GM12874 (cell line): Measurements from ENCODE around the gene AMN.

ENCODE experiments used
- CTCF ChIP-seq: IDR thresholded peaks from 2 replicates; pipeline ENCODE4 v1.5.1; 2011; ENCODE audit warnings: low read depth, mild to moderate bottlenecking, control low read depth, low read length, moderate library complexity; ENCODE audit not compliant: insufficient read depth

Gene AMN

GRCh38 chr14:102971836-102972606, 49.6 kb downstream of the AMN start:
- TF ChIP-seq CTCF = no peak

DNA sequence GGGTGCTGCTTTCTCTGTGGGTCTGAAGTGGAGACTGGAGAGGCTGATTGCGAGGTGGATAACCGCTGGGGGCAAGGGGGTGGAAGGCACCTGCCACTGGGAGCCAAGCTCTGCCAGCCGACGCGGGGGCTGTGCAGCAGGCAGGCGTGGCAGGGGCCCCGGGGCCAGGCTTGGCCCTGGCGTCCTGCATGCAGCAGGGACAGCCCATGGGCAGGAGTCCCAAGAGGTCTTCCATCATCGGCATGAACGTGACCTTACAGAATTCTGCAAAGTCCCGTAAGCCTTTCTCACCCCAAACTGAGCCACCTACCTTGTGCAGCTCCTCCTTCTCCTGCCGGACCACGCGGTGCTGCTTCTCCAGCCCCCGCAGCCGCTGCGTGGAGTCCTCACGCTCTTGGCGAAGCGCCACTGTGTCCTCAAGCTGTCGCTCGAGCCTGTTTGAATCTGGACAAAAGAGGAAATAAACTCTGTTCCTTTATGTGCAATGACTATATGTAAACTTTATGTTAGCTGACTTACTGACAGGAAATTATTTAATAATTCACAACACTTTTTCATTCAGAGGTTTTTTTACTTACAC, 51.3 kb downstream of the AMN start:
- TF ChIP-seq CTCF = no peak

DNA sequence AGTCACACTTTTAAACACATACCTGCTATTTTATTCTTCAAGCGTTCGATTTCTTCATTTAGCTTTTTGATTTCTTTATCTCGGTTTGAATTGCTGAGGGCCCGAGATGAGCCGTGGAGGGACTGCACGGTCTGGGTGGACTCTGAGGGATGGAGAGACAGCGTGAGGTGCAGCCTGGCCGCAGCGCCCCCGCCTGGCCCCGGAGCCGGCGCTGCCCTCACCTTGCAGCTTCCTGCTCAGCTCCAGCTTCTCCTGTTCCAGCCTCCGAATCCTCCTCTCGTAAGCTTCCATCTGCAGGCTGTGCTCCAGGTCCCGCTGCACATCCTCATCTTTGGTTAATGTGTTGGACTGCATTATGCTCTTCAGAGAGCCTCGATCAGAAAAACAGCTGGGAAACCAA, 53.2 kb downstream of the AMN start:
- TF ChIP-seq CTCF = no peak

DNA sequence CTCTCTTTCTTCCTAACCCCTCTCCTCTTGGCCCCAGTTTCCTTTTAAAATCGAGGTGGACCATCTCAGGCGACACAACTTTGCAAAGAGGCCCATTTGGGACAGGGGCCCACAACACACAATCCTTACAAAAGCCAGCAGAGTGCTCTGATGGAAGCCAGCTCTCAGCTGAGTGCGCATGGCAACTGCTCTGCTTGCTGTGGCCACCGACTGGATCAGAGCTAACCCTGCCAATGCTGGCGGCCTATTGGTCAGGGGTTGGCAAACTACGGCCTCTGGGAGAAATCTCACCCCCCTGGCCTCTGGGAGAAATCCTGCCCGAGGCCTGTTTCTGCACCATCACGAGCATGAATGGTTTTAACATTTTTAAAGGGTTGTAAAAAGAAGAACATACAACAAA, 55.0 kb downstream of the AMN start:
- TF ChIP-seq CTCF = no peak

DNA sequence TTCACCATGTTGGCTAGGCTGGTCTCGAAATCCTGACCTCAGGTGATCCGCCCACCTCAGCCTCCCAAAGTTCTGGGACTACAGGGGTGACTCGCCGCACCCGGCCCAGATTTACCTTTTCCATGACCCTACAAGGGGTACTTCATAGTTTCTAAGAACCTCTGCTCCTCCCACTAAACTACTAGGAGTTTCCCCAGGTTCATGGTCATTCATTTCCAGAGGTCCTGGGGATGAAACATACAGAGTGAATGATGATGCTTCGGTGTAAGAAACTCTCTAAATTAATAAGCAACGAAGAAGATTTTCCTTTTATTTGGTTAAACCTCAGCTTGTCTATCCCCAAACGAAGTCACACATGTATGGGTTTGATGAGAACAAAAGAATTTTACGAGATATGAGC, 56.9 kb downstream of the AMN start:
- TF ChIP-seq CTCF = no peak

DNA sequence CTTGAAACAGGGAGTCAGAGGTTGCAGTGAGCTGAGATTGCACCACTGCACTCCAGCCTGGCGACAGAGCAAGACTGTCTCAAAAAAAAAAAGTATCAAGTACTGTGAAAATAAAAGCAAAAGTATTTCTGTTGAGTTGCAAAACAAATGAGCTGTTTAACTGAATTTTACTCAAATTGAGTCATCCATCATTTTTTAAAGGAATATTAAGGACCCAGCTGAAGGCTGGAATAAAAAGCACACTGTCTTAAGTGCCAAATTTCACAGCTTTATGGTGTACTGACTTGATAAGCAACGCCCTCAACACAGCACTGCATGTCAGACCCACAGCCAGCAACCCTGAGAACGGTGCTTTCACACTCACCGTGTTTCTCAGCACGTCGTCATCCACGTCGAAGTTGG, 57.9 kb downstream of the AMN start:
- TF ChIP-seq CTCF = no peak
